ENCODE data around the gene S100B.
"Not testable (repeated sequence)": the region's sequence is repeated elsewhere in the genome, so short reads cannot be mapped to it uniquely, and the experiment has no call there.

The S100B gene

DNA sequence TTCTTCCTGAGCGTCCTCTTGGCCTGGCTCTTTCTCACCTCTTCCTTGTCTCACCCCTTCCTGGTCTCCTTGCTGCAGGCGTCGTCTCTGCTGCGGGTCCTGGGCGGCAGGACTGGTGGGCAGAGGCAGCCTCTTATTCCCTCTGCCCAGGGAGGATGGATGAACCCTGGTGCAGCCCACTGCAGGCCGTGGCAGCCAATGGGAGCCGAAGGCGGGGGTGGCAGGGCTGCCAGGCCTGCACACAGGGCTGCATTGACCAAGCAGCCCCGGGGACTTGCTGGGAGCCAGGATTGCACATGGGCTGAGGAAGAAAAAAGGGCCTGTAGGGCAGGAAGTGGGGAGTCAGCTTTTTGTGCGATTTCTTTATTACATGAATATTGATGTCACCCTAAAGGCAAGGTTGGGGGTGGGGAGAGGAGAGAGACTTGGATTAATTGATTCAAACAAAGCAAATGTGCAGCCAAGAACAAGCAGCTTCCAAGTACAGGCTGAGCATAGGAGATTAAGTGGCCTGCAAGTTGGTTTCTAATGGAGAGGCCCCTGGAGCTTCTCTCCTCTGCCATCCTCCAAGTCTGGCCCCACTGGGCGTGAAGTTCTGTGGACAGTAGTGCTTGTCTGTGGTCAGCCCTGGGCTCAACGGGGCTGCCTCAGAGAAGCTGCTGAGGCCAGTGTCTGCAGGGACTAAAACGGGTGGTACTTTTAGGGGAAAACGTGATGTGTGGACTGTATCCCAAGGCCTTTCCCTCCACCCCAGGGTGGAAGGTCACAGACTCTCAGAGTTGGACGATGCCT is at the start of gene S100B:
Gene S100B (minus strand): TSS at position 108 of the 792 bp plus-strand sequence. CDS start 2,667 bp downstream, outside the sequence.
- DNase-seq (ENCODE audit: extremely low read depth in 1 of 2, low read depth in 1 of 2) = no peak

GRCh38 chr21:46651121-46651520 is 46.2 kb upstream of the S100B start:
- no peak for DNase-seq (ENCODE audit: extremely low read depth in 1 of 2, low read depth in 1 of 2)

GRCh38 chr21:46650476-46651098 is 45.7 kb upstream of the S100B start:
- DNase-seq (ENCODE audit: extremely low read depth in 1 of 2, low read depth in 1 of 2) = no peak

- DNase-seq (ENCODE audit: extremely low read depth in 1 of 2, low read depth in 1 of 2) = no peak
Observed at GRCh38 chr21:46649356-46649755, 44.5 kb upstream of the S100B start.

- no peak for DNase-seq (ENCODE audit: extremely low read depth in 1 of 2, low read depth in 1 of 2)
Observed at GRCh38 chr21:46648539-46648938, 43.7 kb upstream of the S100B start.

DNA sequence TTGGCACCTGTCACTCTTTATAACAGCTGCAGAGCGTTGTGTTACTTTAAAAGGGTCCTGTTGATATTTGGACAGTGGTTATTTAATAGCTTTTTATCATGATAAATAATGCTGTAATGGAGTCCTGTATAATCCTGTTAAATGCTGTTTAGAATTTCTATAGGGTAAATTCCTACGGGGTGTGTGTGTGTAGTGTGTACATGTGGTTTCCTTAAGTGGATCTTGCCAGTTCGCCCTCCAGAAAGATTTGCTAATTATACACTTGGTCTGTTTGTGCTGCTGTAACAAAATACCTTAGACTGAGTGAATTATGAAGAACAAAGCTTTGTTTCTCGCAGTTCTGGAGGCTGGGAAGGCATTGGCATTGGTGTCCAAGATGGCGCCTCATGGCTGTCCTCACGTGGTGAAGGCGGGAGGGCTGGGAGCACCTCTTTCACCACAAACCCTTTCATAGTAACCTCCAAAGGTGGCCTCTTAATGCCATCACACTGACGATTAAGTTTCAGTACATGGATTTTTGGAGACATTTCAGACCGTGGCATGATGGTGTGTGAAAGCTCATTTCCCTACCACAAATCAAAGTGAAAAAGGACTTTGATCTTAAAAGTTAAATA is 41.8 kb upstream of the S100B start:
- no peak for DNase-seq (ENCODE audit: extremely low read depth in 1 of 2, low read depth in 1 of 2)

DNA sequence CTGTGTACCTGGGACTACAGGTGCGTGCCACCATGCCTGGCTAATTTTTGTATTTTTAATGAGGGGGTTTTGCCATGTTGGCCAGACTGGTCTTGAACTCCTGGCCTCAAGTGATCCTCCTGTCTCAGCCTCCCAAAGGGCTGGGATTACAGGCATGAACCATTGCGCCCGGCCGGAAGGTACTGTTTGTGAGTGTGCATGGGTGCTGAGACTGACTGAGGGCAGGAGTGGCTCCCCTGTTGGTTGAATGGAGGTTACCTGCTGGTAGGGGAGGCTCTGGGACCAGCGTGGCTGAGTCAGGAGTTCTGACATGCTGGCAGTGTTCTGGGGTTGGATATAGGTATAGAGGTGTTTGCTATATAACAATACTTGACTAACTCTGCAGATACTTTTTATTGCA is 41.0 kb upstream of the S100B start:
- DNase-seq (ENCODE audit: extremely low read depth in 1 of 2, low read depth in 1 of 2) = no peak

- no peak for DNase-seq (ENCODE audit: extremely low read depth in 1 of 2, low read depth in 1 of 2)
Observed at GRCh38 chr21:46643379-46644177, 38.7 kb upstream of the S100B start.

DNA sequence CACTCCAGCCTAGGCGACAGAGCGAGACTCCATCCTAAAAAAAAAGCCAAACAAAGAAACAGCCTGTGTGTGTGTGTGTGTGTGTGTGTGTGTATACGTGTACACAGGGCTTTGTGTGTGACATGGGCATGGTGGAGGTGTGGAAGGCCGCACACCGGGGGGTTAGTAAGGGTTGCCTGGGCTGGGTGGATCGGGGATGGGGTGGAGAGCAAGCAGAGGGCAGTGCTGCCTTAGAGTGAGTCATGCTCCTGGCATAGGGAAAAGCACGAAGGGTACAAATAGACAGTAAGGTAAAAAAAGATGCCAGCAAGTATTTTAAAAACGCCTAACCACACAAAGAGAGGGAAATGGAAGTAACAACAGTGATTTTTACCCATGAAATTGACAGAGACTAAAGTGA is 36.8 kb upstream of the S100B start:
- no peak for DNase-seq (ENCODE audit: extremely low read depth in 1 of 2, low read depth in 1 of 2)

DNA sequence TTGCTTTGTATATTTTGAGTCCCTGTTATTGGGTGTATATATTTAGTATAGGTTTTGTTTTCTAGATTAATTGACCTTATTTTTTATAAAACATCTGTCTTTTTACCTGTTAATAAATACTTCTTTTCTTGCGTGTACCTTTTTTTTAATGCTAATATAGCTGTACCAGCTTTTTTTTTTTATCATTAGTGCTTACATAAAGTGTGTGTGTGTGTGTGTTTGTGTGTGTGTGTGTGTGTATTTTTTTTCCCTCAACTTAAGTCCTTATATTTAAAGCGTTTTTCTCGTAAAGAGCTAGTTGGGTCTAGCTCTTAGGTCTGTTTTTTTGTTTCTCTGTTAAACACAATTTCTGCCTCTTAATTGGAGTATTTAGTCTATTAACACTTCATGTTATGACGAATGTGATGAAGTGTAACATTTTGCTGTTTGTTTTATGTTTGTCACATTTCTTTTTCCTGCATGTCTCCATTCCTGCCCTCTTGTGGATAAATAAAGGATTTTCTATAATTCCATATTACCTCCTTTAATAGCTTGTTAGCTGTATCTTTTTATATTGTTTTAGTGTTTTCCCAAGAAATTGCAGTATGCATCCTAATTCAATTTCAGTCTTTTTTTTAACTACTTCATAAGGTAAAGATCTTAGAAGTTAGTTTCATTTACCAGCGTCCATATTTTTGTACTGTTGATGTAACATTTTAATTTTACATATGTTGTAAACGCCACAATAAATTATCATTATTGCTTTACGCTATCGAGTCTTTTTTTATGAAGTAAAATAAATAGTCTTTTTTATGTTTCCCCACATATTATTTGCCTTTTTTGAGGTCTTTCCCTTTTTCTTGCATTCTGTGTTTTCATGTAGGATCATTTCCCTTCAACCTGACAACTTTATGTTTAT is 34.9 kb upstream of the S100B start:
- DNase-seq (ENCODE audit: extremely low read depth in 1 of 2, low read depth in 1 of 2) = no peak

GRCh38 chr21:46637952-46638746 is 33.3 kb upstream of the S100B start:
- DNase-seq (ENCODE audit: extremely low read depth in 1 of 2, low read depth in 1 of 2) = no peak

DNA sequence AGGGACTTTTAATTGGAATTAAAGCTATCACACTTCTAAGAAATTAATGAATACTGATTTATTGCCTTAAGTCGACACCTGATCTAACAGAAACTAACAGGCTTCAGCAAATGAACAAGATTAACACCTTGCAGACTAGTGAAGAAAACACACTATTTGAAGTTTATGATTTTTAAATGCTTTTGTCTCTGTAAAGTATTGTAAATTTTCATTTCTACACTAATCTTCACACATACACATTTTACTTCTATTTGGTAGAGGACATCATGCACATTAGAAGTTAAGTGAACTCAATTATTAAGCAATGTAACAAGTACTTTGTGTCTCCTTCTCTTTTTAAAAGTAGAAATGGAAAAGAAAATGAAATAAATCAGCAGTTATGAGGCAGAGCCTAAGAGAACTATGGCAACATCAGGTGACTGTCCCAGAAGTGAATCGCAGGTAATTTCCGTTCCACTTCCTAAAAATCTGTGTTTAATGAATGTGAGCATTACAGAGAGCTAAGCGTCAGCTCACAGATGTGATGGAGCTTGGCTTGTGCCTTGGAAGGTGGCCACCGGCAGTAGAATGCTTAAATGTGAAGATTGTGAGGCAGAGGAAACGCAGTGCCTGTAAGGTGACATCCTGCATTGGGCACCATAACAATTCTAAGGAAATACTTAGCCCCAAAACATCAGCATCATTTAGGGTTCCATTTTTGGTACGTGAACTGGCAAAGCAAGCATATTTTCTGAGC is 31.8 kb upstream of the S100B start:
- DNase-seq (ENCODE audit: extremely low read depth in 1 of 2, low read depth in 1 of 2) = no peak

- DNase-seq (ENCODE audit: extremely low read depth in 1 of 2, low read depth in 1 of 2) = no peak
Observed at GRCh38 chr21:46636181-46636512, 31.3 kb upstream of the S100B start.

DNA sequence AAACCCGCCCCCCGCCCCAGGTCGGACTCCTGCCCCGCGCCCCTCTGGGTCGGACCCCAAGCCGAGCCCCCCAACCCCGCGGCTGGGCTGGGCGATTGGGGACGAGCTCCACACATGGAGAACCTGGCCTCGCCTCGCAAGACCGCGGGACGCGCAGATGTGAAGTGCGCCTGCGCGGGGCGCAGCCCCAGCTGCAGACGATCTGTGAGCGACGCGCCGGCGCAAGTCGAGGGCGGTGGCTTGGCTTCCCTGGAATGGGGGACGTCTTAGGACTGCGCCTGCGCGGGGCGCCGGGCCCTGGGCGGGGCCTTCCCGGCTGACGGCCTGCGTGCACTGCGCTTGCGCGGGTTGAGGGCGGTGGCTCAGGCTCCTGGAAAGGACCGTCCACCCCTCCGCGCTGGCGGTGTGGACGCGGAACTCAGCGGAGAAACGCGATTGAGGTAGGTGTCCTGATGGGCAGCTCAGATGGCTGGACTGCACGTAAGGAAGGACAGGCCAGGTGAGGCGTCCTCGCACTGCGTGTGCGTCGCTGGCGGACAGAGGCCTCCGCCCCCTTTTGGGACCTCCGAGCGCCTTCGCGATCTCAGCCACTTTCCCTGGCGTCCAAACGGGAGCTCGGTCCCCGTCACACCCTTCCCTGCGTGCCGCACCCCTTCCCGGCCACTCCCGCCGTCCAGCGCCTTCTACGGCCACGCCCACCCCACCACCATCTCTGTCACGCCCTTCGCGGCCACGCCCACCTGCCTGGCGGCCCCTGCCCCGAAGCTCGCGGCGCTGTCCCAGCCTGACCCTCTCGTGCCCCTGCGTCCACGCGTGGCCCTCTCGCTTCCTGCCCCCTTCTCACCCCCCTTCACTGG is 30.7 kb upstream of the S100B start, which contains the start of gene PRMT2:
Gene PRMT2 (plus strand): TSS at position 351 of the 857 bp plus-strand sequence. CDS start 1,278 bp downstream, outside the sequence.
- DNase-seq (ENCODE audit: extremely low read depth in 1 of 2, low read depth in 1 of 2) = peak; percentile 91 to 98

DNA sequence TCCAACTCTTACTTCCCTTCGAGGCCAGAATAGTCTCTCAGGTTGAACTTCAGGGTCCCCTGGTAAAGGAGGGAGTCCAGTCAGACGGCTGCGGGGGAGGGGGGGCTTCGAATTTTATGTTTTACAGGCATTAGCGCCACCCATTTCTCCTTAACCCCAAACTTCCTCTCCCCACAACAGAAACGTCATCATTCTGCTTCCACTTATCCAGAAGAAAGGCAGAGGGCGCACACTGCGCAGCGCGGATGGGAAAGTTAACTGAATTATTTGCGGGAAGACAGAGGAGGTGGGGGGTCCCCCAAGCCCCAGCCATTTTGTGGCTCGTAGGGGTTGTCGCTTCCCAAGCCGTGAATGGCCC is 30.1 kb upstream of the S100B start:
- no peak for DNase-seq (ENCODE audit: extremely low read depth in 1 of 2, low read depth in 1 of 2)

- DNase-seq (ENCODE audit: extremely low read depth in 1 of 2, low read depth in 1 of 2) = no peak
Observed at GRCh38 chr21:46634427-46634826, 29.5 kb upstream of the S100B start.

DNA sequence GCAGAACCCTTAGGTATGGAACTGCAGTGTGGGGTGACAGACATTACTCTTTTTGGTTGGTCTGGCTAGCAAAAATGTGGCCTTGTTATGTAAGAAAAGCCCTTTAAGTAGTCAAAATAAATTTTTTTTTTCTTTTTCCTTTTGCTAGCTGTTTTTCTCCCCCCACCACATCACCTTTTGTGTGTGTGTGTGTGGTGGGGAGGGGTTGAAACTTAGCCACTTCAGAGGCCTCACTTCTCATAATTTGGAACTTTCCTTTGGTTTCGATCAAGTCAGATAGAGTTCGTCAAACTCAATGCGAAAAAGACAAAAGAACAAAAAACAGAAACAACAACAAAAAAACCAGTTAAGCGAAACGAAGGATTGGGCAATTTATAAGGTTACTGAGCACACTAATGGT is 28.7 kb upstream of the S100B start:
- no peak for DNase-seq (ENCODE audit: extremely low read depth in 1 of 2, low read depth in 1 of 2)

DNA sequence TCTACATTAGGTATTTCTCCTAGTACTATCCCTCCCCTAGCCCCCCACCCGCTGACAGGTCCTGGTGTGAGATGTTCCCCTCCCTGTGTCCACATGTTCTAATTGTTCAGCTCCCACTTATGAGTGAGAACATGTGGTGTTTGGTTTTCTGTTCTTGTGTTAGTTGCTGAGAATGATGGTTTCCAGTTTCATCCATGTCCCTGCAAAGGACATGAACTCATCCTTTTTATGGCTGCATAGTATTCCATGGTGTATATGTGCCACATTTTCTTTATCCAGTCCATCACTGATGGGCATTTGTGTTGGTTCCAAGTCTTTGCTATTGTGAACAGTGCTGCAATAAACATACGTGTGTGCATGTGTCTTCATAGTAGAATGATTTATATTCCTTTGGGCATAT is 26.0 kb upstream of the S100B start:
- not testable (repeated sequence) for DNase-seq (ENCODE audit: extremely low read depth in 1 of 2, low read depth in 1 of 2)
